Endothelial cell (in vitro differentiated cells): ENCODE results near the gene BRF1. TPM values are rescaled to one million over a fixed set of nuclear protein-coding genes. Genes with fewer than 3 reads are reported as not detected.
A peak's percentile ranks its signal among the peaks of the same experiment; 100 is the strongest.

Experiments used
- DNase-seq: peaks from one replicate; pipeline ENCODE4 v3.0.0; 2021; ENCODE audit warnings: low spot score
- H3K27ac Mint-ChIP-seq: one replicate; pipeline ENCODE4 v1.8.0; 2021; ENCODE audit warnings: mixed read lengths, inconsistent platforms; ENCODE audit not compliant: unreplicated experiment
- H3K27me3 Mint-ChIP-seq: one replicate; pipeline ENCODE4 v1.8.0; 2021; ENCODE audit warnings: mild to moderate bottlenecking, moderate library complexity, mixed read lengths, inconsistent platforms; ENCODE audit not compliant: unreplicated experiment
- H3K36me3 Mint-ChIP-seq: one replicate; pipeline ENCODE4 v1.8.0; 2021; ENCODE audit warnings: mild to moderate bottlenecking, low read depth, mixed read lengths, inconsistent platforms; ENCODE audit not compliant: unreplicated experiment
- H3K4me1 Mint-ChIP-seq: one replicate; pipeline ENCODE4 v1.8.0; 2021; ENCODE audit warnings: mild to moderate bottlenecking, mixed read lengths, inconsistent platforms; ENCODE audit not compliant: unreplicated experiment
- H3K4me3 Mint-ChIP-seq: one replicate; pipeline ENCODE4 v1.8.0; 2021; ENCODE audit warnings: mild to moderate bottlenecking, mixed read lengths, inconsistent platforms; ENCODE audit not compliant: unreplicated experiment
- H3K9me3 Mint-ChIP-seq: one replicate; pipeline ENCODE4 v1.8.0; 2021; ENCODE audit warnings: mixed read lengths, inconsistent platforms; ENCODE audit not compliant: unreplicated experiment
- total RNA-seq: library from RNA; stranded (reverse); fragmentation: NEBNext Ultra II Directional; extraction: Animal tissue kit (Norgen Biotek cat#: 25700); gene quantifications from one replicate; pipeline ENCODE4 v1.2.1, GENCODE V29; 2021; ENCODE audit not compliant: unreplicated experiment
- TF ChIP-seq, protein P1 (sequence below): fragments of 200-600 bp; sonication (generic); IDR thresholded peaks from one replicate; pipeline ENCODE4 v1.5.0; 2021; ENCODE audit warnings: antibody characterized with exemption; ENCODE audit not compliant: unreplicated experiment

The BRF1 gene
- total RNA-seq, 1 donor from 2014 or later: 40.9 TPM

DNA sequence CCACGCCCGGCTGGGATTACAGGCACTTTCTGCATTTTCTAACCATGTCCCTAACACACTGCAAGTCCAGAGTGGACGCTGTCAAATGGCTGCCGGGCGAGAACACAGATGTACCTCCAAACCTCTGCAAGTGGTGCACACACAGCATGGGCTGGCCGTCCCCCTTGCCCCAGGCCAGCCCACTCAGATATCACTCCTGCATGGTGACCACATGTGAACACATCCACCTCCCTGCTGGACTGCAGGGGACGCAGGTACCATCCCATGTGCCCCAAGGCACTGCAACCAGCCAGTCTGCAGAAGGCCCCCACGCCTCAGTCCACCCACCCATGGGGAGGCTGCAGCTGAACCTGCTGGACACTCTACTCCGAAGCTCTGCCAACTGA is 14.0 kb downstream of the BRF1 start:
- Mint-ChIP-seq H3K27ac (no peak overlapping the region), H3K27me3 (peaks cover 5% of the 10 kb centered on the region), H3K36me3 (peaks cover 13% of the 10 kb centered on the region), H3K4me1 (peaks cover 28% of the 10 kb centered on the region), H3K9me3 (no peaks in the 10 kb centered on the region), H3K4me3 (no peak overlapping the region)
- no peak for DNase-seq
- TF ChIP-seq, protein P1, sequence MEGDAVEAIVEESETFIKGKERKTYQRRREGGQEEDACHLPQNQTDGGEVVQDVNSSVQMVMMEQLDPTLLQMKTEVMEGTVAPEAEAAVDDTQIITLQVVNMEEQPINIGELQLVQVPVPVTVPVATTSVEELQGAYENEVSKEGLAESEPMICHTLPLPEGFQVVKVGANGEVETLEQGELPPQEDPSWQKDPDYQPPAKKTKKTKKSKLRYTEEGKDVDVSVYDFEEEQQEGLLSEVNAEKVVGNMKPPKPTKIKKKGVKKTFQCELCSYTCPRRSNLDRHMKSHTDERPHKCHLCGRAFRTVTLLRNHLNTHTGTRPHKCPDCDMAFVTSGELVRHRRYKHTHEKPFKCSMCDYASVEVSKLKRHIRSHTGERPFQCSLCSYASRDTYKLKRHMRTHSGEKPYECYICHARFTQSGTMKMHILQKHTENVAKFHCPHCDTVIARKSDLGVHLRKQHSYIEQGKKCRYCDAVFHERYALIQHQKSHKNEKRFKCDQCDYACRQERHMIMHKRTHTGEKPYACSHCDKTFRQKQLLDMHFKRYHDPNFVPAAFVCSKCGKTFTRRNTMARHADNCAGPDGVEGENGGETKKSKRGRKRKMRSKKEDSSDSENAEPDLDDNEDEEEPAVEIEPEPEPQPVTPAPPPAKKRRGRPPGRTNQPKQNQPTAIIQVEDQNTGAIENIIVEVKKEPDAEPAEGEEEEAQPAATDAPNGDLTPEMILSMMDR: no peak

DNA sequence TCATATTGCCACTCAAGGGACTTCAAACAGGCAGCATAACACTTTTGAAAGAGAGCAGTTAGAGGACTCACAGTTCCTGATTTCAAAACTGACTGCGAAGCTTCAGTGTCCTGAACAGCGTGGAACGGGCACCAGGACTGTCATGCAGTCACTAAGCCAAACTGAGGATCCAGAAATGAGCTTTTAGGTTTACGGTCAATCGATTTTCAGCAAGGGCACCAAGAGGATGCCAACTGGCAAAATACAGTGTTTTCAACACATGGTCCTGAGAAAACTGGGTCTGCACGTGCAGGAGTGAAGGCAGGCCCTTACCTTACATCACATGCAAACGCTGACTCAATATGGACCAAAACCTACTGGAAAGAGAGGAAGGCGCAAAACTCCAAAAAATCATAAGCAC is 15.6 kb downstream of the BRF1 start:
- Mint-ChIP-seq H3K4me1 (peaks cover 30% of the 10 kb centered on the region), H3K9me3 (no peaks in the 10 kb centered on the region), H3K27ac (no peak overlapping the region), H3K4me3 (no peak overlapping the region), H3K27me3 (peaks cover 3% of the 10 kb centered on the region), H3K36me3 (peaks cover 13% of the 10 kb centered on the region)
- TF ChIP-seq, protein P1: no peak
- DNase-seq: no peak

DNA sequence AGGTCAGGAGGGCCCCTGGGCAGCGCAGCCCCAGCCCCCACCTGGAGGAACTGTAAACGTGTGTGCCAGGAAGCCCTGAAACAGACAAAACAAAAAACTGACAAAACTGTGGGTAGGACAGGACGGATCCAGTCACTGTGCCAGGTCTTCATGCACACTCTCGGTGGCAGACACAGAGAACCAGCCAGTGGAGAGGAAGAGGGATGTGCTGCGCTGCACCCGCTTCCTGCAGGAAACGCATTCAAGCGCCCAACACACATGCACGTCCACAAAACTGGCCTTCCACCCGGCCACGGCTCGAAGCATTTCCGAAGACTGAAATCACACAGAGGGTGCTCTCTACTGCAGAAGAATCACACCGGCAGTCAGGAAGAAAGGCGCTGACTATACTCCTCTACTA is 16.9 kb downstream of the BRF1 start:
- Mint-ChIP-seq H3K9me3 (no peaks in the 10 kb centered on the region), H3K27ac (peak overlapping the region; percentile 48), H3K36me3 (peaks cover 13% of the 10 kb centered on the region), H3K4me1 (peaks cover 30% of the 10 kb centered on the region), H3K27me3 (no peaks in the 10 kb centered on the region), H3K4me3 (no peak overlapping the region)
- peak; percentile 23 for DNase-seq
- TF ChIP-seq, protein P1: no peak

DNA sequence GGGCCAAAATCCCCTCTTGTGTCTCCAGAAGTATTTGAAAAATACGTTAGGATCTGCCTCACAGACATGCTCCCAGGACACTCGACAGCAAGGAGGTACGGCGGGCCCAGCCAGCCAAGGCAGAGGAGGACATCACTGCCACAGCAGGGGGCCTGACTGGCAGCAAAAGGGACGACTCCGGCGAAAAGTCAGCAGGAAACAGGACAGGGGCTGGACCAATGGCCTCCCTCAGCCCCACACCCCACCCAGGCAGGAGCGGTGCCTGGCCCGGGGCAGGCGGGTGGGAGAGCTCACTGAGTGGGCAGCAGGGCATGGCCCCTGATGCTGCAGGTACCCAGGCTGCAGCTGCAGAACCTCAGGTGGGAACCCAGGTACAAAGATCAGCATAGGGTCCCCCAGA is 17.8 kb downstream of the BRF1 start:
- H3K36me3 Mint-ChIP-seq: peaks cover 13% of the 10 kb centered on the region
- no peak overlapping the region for H3K27ac Mint-ChIP-seq
- H3K4me3 Mint-ChIP-seq: no peak overlapping the region
- peaks cover 30% of the 10 kb centered on the region for H3K4me1 Mint-ChIP-seq
- H3K27me3 Mint-ChIP-seq: no peaks in the 10 kb centered on the region
- no peaks in the 10 kb centered on the region for H3K9me3 Mint-ChIP-seq
- no peak for DNase-seq
- TF ChIP-seq, protein P1: no peak

DNA sequence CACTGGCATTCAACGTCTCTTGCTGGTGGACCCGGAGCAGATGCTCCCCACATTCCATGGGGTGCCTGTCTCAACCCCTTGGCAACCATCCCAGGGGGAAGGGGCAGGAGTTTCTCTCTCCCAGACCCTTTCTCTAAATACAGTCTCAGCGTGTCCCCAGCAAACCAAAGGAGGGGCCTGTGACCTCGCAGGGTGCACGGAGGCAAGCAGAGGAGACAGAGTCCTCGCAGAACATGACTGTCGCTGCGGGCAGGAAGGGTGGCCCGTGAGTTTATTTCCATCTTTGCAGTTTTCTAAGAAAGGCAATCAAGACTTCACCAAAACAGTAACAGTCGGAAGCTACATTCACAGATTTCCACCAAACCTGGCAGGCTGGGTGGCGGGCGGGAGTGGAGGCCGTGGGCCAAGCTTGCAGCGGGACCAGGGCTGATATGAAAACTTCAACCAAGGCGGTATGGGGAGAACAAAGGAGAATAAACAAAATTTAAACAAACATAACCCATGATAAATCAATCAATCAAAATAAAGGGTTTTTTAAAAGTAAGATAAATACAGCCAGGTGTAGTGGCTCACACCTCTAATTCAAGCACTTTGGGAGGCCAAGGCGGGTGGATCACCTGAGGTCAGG is 18.6 kb downstream of the BRF1 start:
- H3K4me3 Mint-ChIP-seq: peak overlapping the region; percentile 48
- TF ChIP-seq, protein P1: no peak
- peaks cover 30% of the 10 kb centered on the region for H3K4me1 Mint-ChIP-seq
- no peaks in the 10 kb centered on the region for H3K9me3 Mint-ChIP-seq
- H3K27me3 Mint-ChIP-seq: no peaks in the 10 kb centered on the region
- peaks cover 13% of the 10 kb centered on the region for H3K36me3 Mint-ChIP-seq
- DNase-seq: no peak
- H3K27ac Mint-ChIP-seq: no peak overlapping the region
